Thyroid gland (tissue), 4 donors: ENCODE results near the gene CHSY1. TPM values are rescaled to one million over a fixed set of nuclear protein-coding genes. Genes with fewer than 3 reads are reported as not detected.
A peak's percentile ranks its signal among the peaks of the same experiment; 100 is the strongest.

ENCODE experiments used
- DNase-seq, 2 donors: peaks; one replicate each; pipeline ENCODE4 v3.0.0-alpha.2; 2019
- H3K27ac ChIP-seq, 3 donors: fragments of 200-600 bp; sonication (generic); 1 replicate in 2 of 3; 2 replicates in 1 of 3; pipeline ENCODE4 v1.5.1; 2016 to 2019; ENCODE audit warnings: mild to moderate bottlenecking in 1 of 3, moderate library complexity in 1 of 3
- H3K27me3 ChIP-seq: fragments of 200-600 bp; sonication (generic); one replicate; pipeline ENCODE4 v1.5.1; 2019
- H3K36me3 ChIP-seq, 2 donors: fragments of 200-600 bp; sonication (generic); one replicate each; pipeline ENCODE4 v1.5.1; 2016 to 2019
- H3K4me1 ChIP-seq, 2 donors: fragments of 200-600 bp; sonication (generic); one replicate each; pipeline ENCODE4 v1.5.1; 2017 to 2019
- H3K4me3 ChIP-seq, 3 donors: fragments of 200-600 bp; sonication (generic); replicated peaks in 1 of 3; 1 replicate in 2 of 3; 2 replicates in 1 of 3; pipeline ENCODE4 v1.5.1; 2016; ENCODE audit warnings: mild to moderate bottlenecking in 1 of 3
- H3K9me3 ChIP-seq: fragments of 200-600 bp; sonication (generic); one replicate; pipeline ENCODE4 v1.5.1; 2017
- CTCF ChIP-seq, 6 experiments: fragments of 200-600 bp in 3 of 6; fragments of 450-650 bp in 3 of 6; sonication (generic) in 3 of 6; IDR thresholded peaks; one replicate each; pipeline ENCODE4 v1.5.1; 2016 to 2019; ENCODE audit warnings: antibody characterized with exemption in 6 of 6, mild to moderate bottlenecking in 2 of 6, inconsistent platforms in 1 of 6, moderate library complexity in 1 of 6
- POLR2A ChIP-seq, 2 donors: fragments of 450-650 bp; IDR thresholded peaks; one replicate each; pipeline ENCODE4 v1.6.1; 2017; ENCODE audit warnings: antibody characterized with exemption in 2 of 2, mild to moderate bottlenecking in 2 of 2, moderate library complexity in 1 of 2
- WGBS, 2 donors: methylation state at CpG; one replicate each; pipeline ENCODE4 v1.1.5; 2017; 5-methylcytosine and 5-hydroxymethylcytosine counted together
- intact Hi-C: fragments of 100-400 bp; cut with DNase I; formaldehyde crosslinking; loops from one replicate; pipeline ENCODE4 v1.15.1; 2023
- total RNA-seq, 4 donors: library from RNA; depleted of rRNA; stranded (reverse); fragments of >200 nt; gene quantifications; one replicate each; pipeline ENCODE4 v1.2.3, GENCODE V29; 2016

The CHSY1 gene
- total RNA-seq, 4 donors from 2014 or later: 13.8 to 26.6 (median 18.5) TPM

DNA sequence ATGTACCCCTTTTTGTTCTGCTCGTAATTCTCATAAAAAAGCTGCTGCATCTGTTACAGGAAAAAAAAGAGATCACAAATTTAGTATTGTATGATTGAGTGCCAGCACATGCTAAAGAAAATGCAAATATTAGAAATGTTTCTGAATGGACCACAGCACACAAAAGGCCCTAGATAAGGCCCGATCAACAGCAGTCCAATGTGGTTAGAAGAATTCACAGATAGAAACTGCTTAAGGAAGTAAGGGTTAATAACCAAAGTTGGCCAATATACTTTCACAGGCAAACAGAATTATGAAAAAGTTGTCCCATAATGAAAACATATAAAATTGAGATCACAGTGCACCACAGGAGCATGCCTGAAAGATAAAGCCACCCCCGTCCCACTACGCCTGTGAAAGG lies 72.9 kb downstream of the CHSY1 start:
- TF ChIP-seq POLR2A (IDR thresholded peaks at IDR 0.05) (no peak), CTCF (IDR thresholded peaks at IDR 0.05) (no peak)
- peaks cover 0 to 4% of the 10 kb centered on the region in 2 donors for H3K36me3 ChIP-seq
- no peaks in the 10 kb centered on the region for H3K9me3 ChIP-seq
- no peak overlapping the region for H3K4me3 ChIP-seq
- WGBS, 2 donors: 82 to 97% methylated on average over 4 of the region's 4 CpGs
- no peak overlapping the region for H3K27ac ChIP-seq
- H3K27me3 ChIP-seq: no peaks in the 10 kb centered on the region
- H3K4me1 ChIP-seq: peaks cover 5% of the 10 kb centered on the region in 2 donors
- intact Hi-C loops: no loop called here
- DNase-seq: no peak

DNA sequence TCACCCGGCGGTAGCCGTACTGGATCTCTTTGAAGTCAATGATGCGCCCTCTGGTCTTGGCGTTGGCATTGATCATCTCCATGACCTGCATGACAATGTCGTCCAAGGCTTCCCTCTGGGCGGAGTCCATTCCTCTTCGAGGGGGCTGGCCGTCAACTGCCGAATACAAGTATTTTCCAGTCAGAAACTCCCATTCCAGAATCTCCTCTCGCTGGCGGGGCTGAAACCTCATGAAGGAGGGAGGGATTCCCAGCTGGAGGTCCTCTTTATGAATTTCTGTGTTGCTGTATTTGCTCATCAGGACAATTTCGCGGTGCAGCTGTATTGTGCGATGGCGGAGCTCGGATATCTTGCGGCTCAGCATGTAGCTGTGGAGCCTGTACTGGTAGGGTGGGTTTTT lies 73.4 kb downstream of the CHSY1 start:
- H3K4me1 ChIP-seq: peaks cover 5% of the 10 kb centered on the region in 2 donors
- no peaks in the 10 kb centered on the region for H3K27me3 ChIP-seq
- peaks cover 0 to 4% of the 10 kb centered on the region in 2 donors for H3K36me3 ChIP-seq
- TF ChIP-seq CTCF (IDR thresholded peaks at IDR 0.05) (no peak), POLR2A (IDR thresholded peaks at IDR 0.05) (no peak)
- no peaks in the 10 kb centered on the region for H3K9me3 ChIP-seq
- intact Hi-C loops: no loop called here
- no peak overlapping the region for H3K4me3 ChIP-seq
- no peak for DNase-seq
- 97 to 99% methylated on average over 18 of the region's 18 CpGs for WGBS, 2 donors
- no peak overlapping the region for H3K27ac ChIP-seq

DNA sequence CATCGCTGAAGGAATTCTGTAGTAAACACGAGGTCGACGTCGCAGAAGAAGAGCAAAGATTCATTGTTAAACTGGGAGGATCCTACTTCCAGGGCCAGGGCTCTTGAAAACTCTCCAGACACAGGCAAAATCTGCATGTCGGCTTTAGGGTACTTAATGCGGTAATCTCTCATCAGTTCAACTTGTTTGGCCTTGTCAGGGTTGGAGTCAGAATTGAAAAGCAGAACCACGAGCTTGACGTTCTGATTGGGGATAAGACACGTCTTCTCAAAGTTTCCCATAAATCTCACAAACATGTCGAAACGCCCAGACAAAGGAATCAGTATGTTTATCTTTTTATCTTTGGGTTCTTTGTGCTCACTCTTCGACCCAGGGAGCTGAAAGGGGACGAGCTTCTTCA lies 74.0 kb downstream of the CHSY1 start:
- intact Hi-C loops: no loop called here
- Histone ChIP-seq H3K27ac (no peak overlapping the region), H3K9me3 (no peaks in the 10 kb centered on the region), H3K27me3 (no peaks in the 10 kb centered on the region), H3K4me3 (no peak overlapping the region), H3K4me1 (peaks cover 5% of the 10 kb centered on the region in 2 donors), H3K36me3 (peaks cover 0 to 4% of the 10 kb centered on the region in 2 donors)
- 91 to 93% methylated on average over 14 of the region's 14 CpGs for WGBS, 2 donors
- no peak for DNase-seq
- no peak for TF ChIP-seq CTCF (IDR thresholded peaks at IDR 0.05)
- no peak for TF ChIP-seq POLR2A (IDR thresholded peaks at IDR 0.05)

DNA sequence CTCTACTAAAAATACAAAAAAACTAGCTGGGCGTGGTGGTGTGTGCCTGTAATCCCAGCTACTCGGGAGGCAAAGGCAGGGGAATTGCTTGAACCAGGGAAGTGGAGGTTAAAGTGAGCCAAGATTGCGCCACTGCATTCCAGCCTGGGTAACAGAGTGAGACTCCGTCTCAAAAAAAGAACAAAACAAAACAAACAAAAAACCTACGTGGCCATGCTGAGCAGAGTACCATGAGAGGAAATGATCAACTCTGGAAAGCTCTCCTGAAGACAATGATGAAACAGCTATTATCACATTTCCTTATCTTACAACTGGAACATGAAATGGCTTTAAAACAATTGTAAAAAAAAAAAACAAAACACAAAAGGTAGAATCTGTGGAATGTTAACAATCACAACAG lies 75.2 kb downstream of the CHSY1 start:
- H3K9me3 ChIP-seq: no peaks in the 10 kb centered on the region
- peaks cover 5% of the 10 kb centered on the region in 2 donors for H3K4me1 ChIP-seq
- TF ChIP-seq CTCF (IDR thresholded peaks at IDR 0.05): no peak
- no peak for TF ChIP-seq POLR2A (IDR thresholded peaks at IDR 0.05)
- H3K27ac ChIP-seq: peak overlapping the region in 2 of 3 donors; percentile 52 to 55
- H3K4me3 ChIP-seq: no peak overlapping the region
- peak; percentile 16 to 42 for DNase-seq
- WGBS, 2 donors: 44 to 48% methylated on average over 5 of the region's 5 CpGs
- intact Hi-C loops: no loop called here
- H3K36me3 ChIP-seq: peaks cover 0 to 4% of the 10 kb centered on the region in 2 donors
- H3K27me3 ChIP-seq: no peaks in the 10 kb centered on the region

- Histone ChIP-seq H3K36me3 (peaks cover 0 to 4% of the 10 kb centered on the region in 2 donors), H3K4me1 (peaks cover 5% of the 10 kb centered on the region in 2 donors), H3K4me3 (no peak overlapping the region), H3K27ac (no peak overlapping the region), H3K27me3 (no peaks in the 10 kb centered on the region), H3K9me3 (no peaks in the 10 kb centered on the region)
- no peak for DNase-seq
- intact Hi-C loops: no loop called here
- 79 to 81% methylated on average over 12 of the region's 12 CpGs for WGBS, 2 donors
- TF ChIP-seq CTCF (IDR thresholded peaks at IDR 0.05) (no peak), POLR2A (IDR thresholded peaks at IDR 0.05) (no peak)
These were observed 76.4 kb downstream of the CHSY1 start for GRCh38 chr15:101175401-101175800.
